ENCODE measurements around the gene UNK.
"Not testable (repeated sequence)": the region's sequence is repeated elsewhere in the genome, so short reads cannot be mapped to it uniquely, and the experiment has no call there.

UNK gene

DNA sequence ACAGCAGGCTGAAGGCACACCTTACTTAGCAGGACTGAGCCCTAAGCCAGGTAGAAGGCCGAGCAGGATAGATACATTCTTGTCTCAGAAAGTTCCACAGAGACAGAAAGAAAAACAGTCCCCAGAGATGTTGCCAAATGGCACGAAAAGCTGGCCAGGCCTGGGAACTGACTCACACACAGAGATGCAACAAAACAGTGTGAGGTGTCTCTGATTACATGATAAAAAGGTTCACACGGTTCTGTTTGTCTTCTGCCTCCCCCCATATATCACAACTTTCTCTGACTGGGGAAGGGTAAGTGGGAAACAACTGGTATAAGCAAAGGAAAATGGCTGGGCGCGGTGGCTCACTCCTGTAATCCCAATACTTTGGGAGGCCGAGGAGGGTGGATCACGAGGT lies 68.8 kb downstream of the UNK start:
- DNase-seq: no peak

GRCh38 chr17:75854101-75854748 lies 69.6 kb downstream of the UNK start:
- no peak for DNase-seq

DNA sequence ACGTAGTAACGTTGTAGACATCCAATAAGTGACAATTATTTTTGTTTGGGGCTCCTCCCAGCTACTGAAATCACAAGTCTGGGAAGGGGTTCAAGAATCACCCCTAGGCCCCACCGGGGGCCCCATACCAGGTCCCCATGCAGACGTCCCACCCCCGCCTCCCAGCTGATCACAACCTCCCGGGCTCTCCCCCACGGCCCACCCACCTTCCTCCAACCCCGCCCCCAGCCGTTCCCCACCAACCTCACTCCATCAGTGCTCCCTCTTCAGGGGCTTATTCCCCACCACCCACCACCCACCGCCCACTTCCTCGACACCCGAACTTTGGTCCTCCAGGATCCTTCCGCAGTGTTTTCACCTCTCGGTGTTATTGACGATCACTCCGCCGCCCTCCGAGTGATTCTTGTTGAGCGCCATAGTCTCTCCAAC lies 70.3 kb downstream of the UNK start:
- no peak for DNase-seq

GRCh38 chr17:75855310-75856061 lies 70.9 kb downstream of the UNK start, which contains the start of gene WBP2:
WBP2 (minus strand) TSS chr17:75855335; CDS start chr17:75855297, 38 bp downstream.
- DNase-seq: peak; percentile 98

DNA sequence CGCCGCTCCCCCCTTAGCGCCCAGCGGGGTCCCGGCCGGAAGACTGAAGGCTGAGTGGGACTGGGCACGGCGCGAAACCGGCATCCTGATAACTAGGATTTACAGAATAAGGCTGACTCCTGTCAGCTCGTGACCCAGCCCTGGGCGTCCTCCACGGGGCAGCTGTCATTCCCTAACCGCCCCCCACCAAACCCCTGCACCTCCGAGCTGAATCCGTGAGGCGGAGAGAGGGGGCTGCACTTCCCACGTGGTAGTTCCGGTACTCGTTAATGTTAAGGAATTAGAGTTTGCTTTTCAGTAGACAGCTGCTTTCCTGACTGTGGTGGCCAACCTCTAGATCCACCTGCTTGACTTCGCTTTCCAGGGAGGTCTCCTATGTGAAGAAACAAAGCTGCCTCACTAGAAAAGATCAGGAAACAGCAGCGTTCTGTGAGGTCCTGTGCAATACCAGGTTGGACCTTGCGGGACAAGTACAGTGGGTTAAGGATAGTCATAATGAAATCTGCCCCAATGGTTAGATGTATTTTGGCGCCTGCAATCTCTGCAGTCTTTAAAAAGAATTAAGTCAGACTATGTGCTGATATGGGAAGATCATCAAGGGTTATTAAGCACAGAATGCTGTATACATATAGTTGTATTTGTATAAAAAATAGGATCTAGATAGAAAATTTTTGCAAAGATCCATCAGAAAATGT lies 71.6 kb downstream of the UNK start:
- no peak for DNase-seq

GRCh38 chr17:75859358-75859757 lies 74.8 kb downstream of the UNK start:
- not testable (repeated sequence) for DNase-seq

GRCh38 chr17:75861927-75862317 lies 77.3 kb downstream of the UNK start:
- DNase-seq: no peak

DNA sequence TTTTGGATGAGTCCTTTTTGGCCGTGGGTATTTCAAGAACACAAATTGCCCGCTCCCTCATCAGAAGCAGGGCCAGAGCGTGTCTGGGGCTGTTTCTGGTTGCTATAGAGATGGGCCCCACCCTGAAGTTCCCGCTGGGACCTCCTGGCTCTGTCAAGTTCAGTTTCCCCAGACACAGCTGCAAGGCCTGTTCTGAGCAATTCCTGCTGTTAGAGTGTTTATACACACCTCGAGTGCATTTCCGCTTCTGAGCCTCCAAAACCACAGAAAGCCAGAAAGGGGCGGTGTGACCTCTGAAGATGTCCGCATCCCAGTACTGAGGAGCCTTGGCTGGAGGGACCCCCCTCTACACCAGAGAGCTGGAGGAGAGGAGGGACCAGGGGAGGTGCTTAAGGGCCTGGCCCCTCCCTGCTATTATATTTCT lies 79.9 kb downstream of the UNK start:
- no peak for DNase-seq

GRCh38 chr17:75864887-75865286 lies 80.3 kb downstream of the UNK start:
- not testable (repeated sequence) for DNase-seq

DNA sequence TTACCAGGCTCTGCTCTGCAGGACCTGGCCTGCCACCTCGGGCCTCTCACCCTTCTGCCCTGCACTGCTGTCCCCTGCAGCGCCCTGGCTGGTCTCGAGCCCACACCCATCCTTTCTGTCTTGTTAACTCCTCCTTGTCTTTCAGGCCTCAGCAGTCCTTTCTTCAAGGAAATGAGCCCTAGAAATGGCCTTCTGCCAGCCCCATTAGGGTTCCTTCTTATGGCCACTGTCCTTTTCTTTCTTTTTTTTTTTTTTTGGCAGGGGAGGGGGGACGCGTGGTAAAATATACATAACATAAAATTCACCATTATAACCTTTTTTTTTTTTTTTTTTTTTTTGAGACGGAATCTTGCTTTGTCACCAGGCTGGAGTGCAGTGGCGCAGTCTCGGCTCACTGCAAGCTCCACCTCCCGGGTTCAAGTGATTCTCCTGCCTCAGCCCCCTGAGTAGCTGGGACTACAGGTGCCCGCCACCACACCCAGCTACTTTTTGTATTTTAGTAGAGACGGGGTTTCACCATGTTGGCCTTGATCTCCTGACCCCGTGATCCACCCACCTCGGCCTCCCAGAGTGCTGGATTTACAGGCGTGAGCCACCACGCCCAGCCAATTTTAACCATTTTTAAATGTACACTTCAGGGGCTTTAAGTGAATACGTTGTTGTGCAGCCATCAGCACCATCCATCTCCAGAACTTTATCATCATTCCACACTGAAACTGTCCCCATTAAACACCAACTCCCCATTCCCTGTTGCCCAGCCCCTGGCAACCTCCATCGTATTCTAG lies 81.0 kb downstream of the UNK start:
- not testable (repeated sequence) for DNase-seq

DNA sequence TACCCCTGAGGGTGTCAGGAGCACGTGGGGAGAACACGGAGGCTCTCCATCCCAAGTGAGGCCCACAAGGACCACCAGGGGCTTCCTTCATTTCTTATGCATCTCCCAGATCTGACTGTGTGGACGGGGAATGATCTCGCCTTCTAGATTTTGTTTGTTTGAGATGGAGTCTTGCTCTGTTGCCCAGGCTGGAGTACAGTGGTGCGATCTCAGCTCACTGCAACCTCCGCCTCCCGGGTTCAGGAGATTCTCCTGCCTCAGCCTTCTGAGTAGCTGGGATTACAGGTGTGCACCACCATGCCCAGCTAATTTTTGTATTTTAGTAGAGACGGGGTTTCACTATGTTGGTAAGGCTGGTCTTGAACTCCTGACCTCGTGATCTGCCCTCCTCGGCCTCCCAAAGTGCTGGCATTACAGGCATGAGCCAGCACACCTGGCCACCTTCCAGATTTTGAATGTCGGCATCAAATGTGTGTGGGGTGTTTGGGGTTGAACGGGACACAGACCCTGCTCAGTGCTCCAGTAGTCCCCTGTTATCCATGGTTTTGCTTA lies 84.2 kb downstream of the UNK start:
- DNase-seq: not testable (repeated sequence)

- DNase-seq: no peak
Measured at GRCh38 chr17:75869282-75870141, 84.9 kb downstream of the UNK start.

- DNase-seq: not testable (repeated sequence)
Measured at GRCh38 chr17:75870228-75870627, 85.6 kb downstream of the UNK start.

- peak; percentile 51 for DNase-seq
Measured at GRCh38 chr17:75872434-75873351, 88.1 kb downstream of the UNK start.

GRCh38 chr17:75873587-75874322 lies 89.1 kb downstream of the UNK start:
- DNase-seq: no peak

GRCh38 chr17:75874323-75875181 lies 89.9 kb downstream of the UNK start:
- DNase-seq: no peak
